GM12878 (cell line): Measurements from ENCODE around the gene PRSS27.

ENCODE experiments used
- CHD4 ChIP-seq: fragments of 200-600 bp; sonication (generic); IDR thresholded peaks from 2 replicates; pipeline ENCODE4 v1.6.1; 2016; ENCODE audit warnings: mild to moderate bottlenecking
- GABPA ChIP-seq: IDR thresholded peaks from 2 replicates; pipeline ENCODE4 v1.6.1; 2014; ENCODE audit warnings: antibody characterized with exemption, low read depth, mild to moderate bottlenecking, inconsistent platforms
- JUNB ChIP-seq: IDR thresholded peaks from 2 replicates; pipeline ENCODE4 v1.6.1; 2016; ENCODE audit warnings: antibody characterized with exemption, mild to moderate bottlenecking
- MEF2A ChIP-seq: IDR thresholded peaks from 2 replicates; pipeline ENCODE4 v1.6.1; 2011; ENCODE audit warnings: low read depth, mild to moderate bottlenecking, low read length, moderate library complexity; ENCODE audit not compliant: insufficient read depth
- NKRF ChIP-seq: fragments of 450-650 bp; conservative IDR thresholded peaks from 2 replicates; pipeline ENCODE4 v1.6.1; 2017; ENCODE audit warnings: mild to moderate bottlenecking, moderate library complexity
- RB1 ChIP-seq: fragments of 450-650 bp; formaldehyde crosslinking; IDR thresholded peaks from 2 replicates; pipeline ENCODE4 v1.6.1; 2017; ENCODE audit warnings: mild to moderate bottlenecking, borderline replicate concordance
- ZNF217 ChIP-seq: fragments of 450-650 bp; IDR thresholded peaks from 2 replicates; pipeline ENCODE4 v1.6.1; 2017; ENCODE audit warnings: antibody characterized with exemption, mild to moderate bottlenecking
- ZSCAN29 ChIP-seq: fragments of 450-650 bp; IDR thresholded peaks from 2 replicates; pipeline ENCODE4 v1.6.1; 2017; ENCODE audit warnings: mild to moderate bottlenecking, moderate library complexity
- TF ChIP-seq, protein P1 (sequence below), 3 experiments: IDR thresholded peaks in 2 of 3; conservative IDR thresholded peaks in 1 of 3; 2 replicates each; pipeline ENCODE4 v1.5.1; 2011; ENCODE audit warnings: low read depth in 3 of 3, low read length in 3 of 3, mild to moderate bottlenecking in 3 of 3, control low read depth in 2 of 3, moderate library complexity in 2 of 3, inconsistent platforms in 1 of 3, mixed read lengths in 1 of 3; ENCODE audit not compliant: control insufficient read depth in 2 of 3, insufficient read depth in 1 of 3; ENCODE audit errors: extremely low read depth in 1 of 3
- TF ChIP-seq, protein P2 (sequence below): IDR thresholded peaks from 2 replicates; pipeline ENCODE4 v1.6.1; 2012; ENCODE audit warnings: low read length, inconsistent platforms
- TF ChIP-seq, protein P3 (sequence below): IDR thresholded peaks from 2 replicates; pipeline ENCODE4 v1.6.1; 2012; ENCODE audit warnings: mild to moderate bottlenecking, low read depth, low read length

DNA sequence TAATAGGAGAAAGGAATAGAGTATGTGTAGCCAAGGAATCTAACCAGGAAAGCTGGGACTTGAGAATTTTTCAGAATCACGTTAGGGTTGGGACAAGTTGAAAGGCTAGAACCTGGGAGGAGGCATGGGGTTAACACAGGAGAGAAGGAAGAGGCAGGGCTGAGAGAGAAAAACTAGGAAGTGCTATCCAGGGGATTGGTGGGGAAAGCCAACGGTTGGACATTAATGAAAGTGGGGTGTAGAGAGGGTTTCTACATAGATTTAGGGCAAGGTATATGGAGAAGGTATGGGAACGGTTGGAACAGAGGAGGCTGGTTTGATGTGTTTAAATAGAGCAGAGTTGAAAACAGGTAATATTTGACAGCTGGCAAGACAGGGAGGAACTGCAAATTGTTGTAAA, 35.1 kb upstream of the PRSS27 start:
- no peak for TF ChIP-seq JUNB
- TF ChIP-seq, protein P1, sequence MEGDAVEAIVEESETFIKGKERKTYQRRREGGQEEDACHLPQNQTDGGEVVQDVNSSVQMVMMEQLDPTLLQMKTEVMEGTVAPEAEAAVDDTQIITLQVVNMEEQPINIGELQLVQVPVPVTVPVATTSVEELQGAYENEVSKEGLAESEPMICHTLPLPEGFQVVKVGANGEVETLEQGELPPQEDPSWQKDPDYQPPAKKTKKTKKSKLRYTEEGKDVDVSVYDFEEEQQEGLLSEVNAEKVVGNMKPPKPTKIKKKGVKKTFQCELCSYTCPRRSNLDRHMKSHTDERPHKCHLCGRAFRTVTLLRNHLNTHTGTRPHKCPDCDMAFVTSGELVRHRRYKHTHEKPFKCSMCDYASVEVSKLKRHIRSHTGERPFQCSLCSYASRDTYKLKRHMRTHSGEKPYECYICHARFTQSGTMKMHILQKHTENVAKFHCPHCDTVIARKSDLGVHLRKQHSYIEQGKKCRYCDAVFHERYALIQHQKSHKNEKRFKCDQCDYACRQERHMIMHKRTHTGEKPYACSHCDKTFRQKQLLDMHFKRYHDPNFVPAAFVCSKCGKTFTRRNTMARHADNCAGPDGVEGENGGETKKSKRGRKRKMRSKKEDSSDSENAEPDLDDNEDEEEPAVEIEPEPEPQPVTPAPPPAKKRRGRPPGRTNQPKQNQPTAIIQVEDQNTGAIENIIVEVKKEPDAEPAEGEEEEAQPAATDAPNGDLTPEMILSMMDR (IDR thresholded peaks at IDR 0.05 in 2 of 3, conservative IDR thresholded peaks at IDR 0.05 in 1 of 3; ENCODE audit: control insufficient read depth in 2 of 3, extremely low read depth in 1 of 3, insufficient read depth in 1 of 3, low read depth in 3 of 3, low read length in 3 of 3) = no peak
- TF ChIP-seq ZNF217 = no peak
- TF ChIP-seq RB1 = no peak
- TF ChIP-seq, protein P2, sequence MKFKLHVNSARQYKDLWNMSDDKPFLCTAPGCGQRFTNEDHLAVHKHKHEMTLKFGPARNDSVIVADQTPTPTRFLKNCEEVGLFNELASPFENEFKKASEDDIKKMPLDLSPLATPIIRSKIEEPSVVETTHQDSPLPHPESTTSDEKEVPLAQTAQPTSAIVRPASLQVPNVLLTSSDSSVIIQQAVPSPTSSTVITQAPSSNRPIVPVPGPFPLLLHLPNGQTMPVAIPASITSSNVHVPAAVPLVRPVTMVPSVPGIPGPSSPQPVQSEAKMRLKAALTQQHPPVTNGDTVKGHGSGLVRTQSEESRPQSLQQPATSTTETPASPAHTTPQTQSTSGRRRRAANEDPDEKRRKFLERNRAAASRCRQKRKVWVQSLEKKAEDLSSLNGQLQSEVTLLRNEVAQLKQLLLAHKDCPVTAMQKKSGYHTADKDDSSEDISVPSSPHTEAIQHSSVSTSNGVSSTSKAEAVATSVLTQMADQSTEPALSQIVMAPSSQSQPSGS = no peak
- no peak for TF ChIP-seq ZSCAN29
- TF ChIP-seq MEF2A = no peak
- no peak for TF ChIP-seq CHD4
- TF ChIP-seq NKRF = no peak
- TF ChIP-seq GABPA = no peak
- TF ChIP-seq, protein P3, sequence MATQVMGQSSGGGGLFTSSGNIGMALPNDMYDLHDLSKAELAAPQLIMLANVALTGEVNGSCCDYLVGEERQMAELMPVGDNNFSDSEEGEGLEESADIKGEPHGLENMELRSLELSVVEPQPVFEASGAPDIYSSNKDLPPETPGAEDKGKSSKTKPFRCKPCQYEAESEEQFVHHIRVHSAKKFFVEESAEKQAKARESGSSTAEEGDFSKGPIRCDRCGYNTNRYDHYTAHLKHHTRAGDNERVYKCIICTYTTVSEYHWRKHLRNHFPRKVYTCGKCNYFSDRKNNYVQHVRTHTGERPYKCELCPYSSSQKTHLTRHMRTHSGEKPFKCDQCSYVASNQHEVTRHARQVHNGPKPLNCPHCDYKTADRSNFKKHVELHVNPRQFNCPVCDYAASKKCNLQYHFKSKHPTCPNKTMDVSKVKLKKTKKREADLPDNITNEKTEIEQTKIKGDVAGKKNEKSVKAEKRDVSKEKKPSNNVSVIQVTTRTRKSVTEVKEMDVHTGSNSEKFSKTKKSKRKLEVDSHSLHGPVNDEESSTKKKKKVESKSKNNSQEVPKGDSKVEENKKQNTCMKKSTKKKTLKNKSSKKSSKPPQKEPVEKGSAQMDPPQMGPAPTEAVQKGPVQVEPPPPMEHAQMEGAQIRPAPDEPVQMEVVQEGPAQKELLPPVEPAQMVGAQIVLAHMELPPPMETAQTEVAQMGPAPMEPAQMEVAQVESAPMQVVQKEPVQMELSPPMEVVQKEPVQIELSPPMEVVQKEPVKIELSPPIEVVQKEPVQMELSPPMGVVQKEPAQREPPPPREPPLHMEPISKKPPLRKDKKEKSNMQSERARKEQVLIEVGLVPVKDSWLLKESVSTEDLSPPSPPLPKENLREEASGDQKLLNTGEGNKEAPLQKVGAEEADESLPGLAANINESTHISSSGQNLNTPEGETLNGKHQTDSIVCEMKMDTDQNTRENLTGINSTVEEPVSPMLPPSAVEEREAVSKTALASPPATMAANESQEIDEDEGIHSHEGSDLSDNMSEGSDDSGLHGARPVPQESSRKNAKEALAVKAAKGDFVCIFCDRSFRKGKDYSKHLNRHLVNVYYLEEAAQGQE = no peak
